ENCODE results near the gene RRP1B. TPM values are rescaled to one million over a fixed set of nuclear protein-coding genes. Genes with fewer than 3 reads are reported as not detected.

The RRP1B gene
- total RNA-seq, 1 experiment from 2014 or later = 55.9 TPM

GRCh38 chr21:43645136-43645891 is 14.0 kb upstream of the RRP1B start:
- BruUV-seq (replicated peaks) = no TSS peak
- H3K79me2 ChIP-seq (ENCODE audit: insufficient read depth, low read length) = no peaks in the 10 kb centered on the region
- ChIA-PET CTCF (interaction anchor here (1.0 to 1.5 kb wide), 3 partner anchors 11 to 33 kb away, joined by 3 to 5 read pairs (median 4); no protein-coding TSS in a partner anchor), POLR2A (no interaction called here), RAD21 (ENCODE audit: low non-redundant PET in 1 of 2, low total read pairs in 2 of 2, uncharacterized antibody in 2 of 2, unreplicated experiment in 2 of 2) (no interaction called here)
- H3K36me3 ChIP-seq (ENCODE audit: control insufficient read depth in 1 of 2, insufficient read depth in 2 of 2, low read length in 2 of 2) = no peaks in the 10 kb centered on the region
- no peaks in the 10 kb centered on the region for H3K27me3 ChIP-seq (ENCODE audit: insufficient read depth, low read length)
- no peak overlapping the region for H3K4me3 ChIP-seq (replicated peaks in 1 of 2; ENCODE audit: low read depth in 1 of 2, low read length in 2 of 2)
- no peaks in the 10 kb centered on the region for H4K20me1 ChIP-seq (ENCODE audit: insufficient read depth)
- H3K27ac ChIP-seq (ENCODE audit: low read depth, low read length) = no peak overlapping the region
- no peak overlapping the region for H2AFZ ChIP-seq (ENCODE audit: low read depth, low read length, poor library complexity, severe bottlenecking)
- H3K9me2 ChIP-seq (ENCODE audit: insufficient read depth) = no peaks in the 10 kb centered on the region
- DNase-seq (ENCODE audit: low read depth, low spot score) = no peak
- no peaks in the 10 kb centered on the region for H3K9me3 ChIP-seq (ENCODE audit: control insufficient read depth in 1 of 2, insufficient read depth in 1 of 2, low read depth in 1 of 2, low read length in 2 of 2)
- peaks cover 4 to 9% of the 10 kb centered on the region in 2 experiments; a peak in 3 of 4 replicates for H3K4me1 ChIP-seq (ENCODE audit: control insufficient read depth in 1 of 2, insufficient read depth in 2 of 2, low read length in 2 of 2)
- no peak overlapping the region for H3K9ac ChIP-seq (ENCODE audit: low read length)
- no peak for TF ChIP-seq POLR2A (IDR thresholded peaks at IDR 0.05; ENCODE audit: borderline replicate concordance, extremely low read depth, insufficient read depth, insufficient read length)
- peak; percentile 18 to 28 (median 23); a peak in 3 of 6 replicates for TF ChIP-seq CTCF (IDR thresholded peaks at IDR 0.05 in 2 of 3, conservative IDR thresholded peaks at IDR 0.05 in 1 of 3; ENCODE audit: borderline replicate concordance in 1 of 3, insufficient read depth in 1 of 3, low read depth in 2 of 3, low read length in 2 of 3)
- TF ChIP-seq RAD21 (IDR thresholded peaks at IDR 0.05; ENCODE audit: low read depth) = peak; percentile 48
- TF ChIP-seq YY1 (IDR thresholded peaks at IDR 0.05; ENCODE audit: extremely low read depth, insufficient replicate concordance, low read depth, low read length) = no peak
- TF ChIP-seq POLR2AphosphoS5 (IDR thresholded peaks at IDR 0.05; ENCODE audit: low read depth, low read length) = no peak
- no peak for TF ChIP-seq ZFX (IDR thresholded peaks at IDR 0.05)
- intact Hi-C loops (cut with micrococcal nuclease) = no loop called here
- no peak overlapping the region for H3K4me2 ChIP-seq (ENCODE audit: low read length)
- ATAC-seq = no peak
